SU-DHL-6 (cell line): ENCODE measurements around the gene CD93.

Source experiments
- H2AFZ ChIP-seq: fragments of 200-600 bp; sonication (generic); 2 replicates; pipeline ENCODE4 v1.6.1; 2014; ENCODE audit warnings: low read depth, mild to moderate bottlenecking, moderate library complexity, mixed read lengths, antibody characterized with exemption, low read length; ENCODE audit not compliant: severe bottlenecking
- H3F3A ChIP-seq: fragments of 200-600 bp; shearing (Covaris generic); 2 replicates; pipeline ENCODE4 v1.6.0; 2016; ENCODE audit warnings: antibody characterized with exemption, mild to moderate bottlenecking; ENCODE audit not compliant: insufficient read depth
- H3K27ac ChIP-seq: fragments of 200-600 bp; sonication (generic); 2 replicates; pipeline ENCODE4 v1.5.1; 2016; ENCODE audit warnings: low read depth, mild to moderate bottlenecking, low read length, moderate library complexity, mixed read lengths
- H3K27me3 ChIP-seq: fragments of 200-600 bp; sonication (generic), shearing (Covaris generic); 2 replicates; pipeline ENCODE4 v1.6.0; 2014; ENCODE audit warnings: mild to moderate bottlenecking, low read length
- H3K36me3 ChIP-seq: fragments of 200-600 bp; sonication (generic); 2 replicates; pipeline ENCODE4 v1.6.1; 2014; ENCODE audit warnings: mild to moderate bottlenecking, low read length, mixed read lengths
- H3K4me2 ChIP-seq: fragments of 300-600, 200-600 bp; shearing (Covaris generic), sonication (generic); 2 replicates; pipeline ENCODE4 v1.6.0; 2014; ENCODE audit warnings: low read length, low read depth, mild to moderate bottlenecking; ENCODE audit not compliant: poor library complexity, severe bottlenecking
- H3K4me3 ChIP-seq: fragments of 200-600 bp; sonication (generic); 2 replicates; pipeline ENCODE4 v1.5.1; 2014; ENCODE audit warnings: antibody characterized with exemption, low read length, mild to moderate bottlenecking, mixed read lengths; ENCODE audit not compliant: insufficient read depth, poor library complexity, severe bottlenecking
- H3K79me2 ChIP-seq: fragments of 200-600 bp; sonication (generic); 2 replicates; pipeline ENCODE4 v1.6.1; 2014; ENCODE audit warnings: mild to moderate bottlenecking, low read length, moderate library complexity; ENCODE audit not compliant: insufficient read depth
- H3K9ac ChIP-seq: fragments of 200-600 bp; sonication (generic); 2 replicates; pipeline ENCODE4 v1.7.0; 2014; ENCODE audit warnings: mild to moderate bottlenecking, low read length
- H3K9me2 ChIP-seq: fragments of 200-600 bp; sonication (generic); replicated peaks from 2 replicates; pipeline ENCODE4 v1.6.1; 2014; ENCODE audit warnings: low read length; ENCODE audit not compliant: insufficient read depth
- H3K9me3 ChIP-seq: fragments of 200-600 bp; sonication (generic); 2 replicates; pipeline ENCODE4 v1.6.1; 2014; ENCODE audit warnings: low read length, mixed read lengths; ENCODE audit not compliant: insufficient read depth
- H4K20me1 ChIP-seq: fragments of 200-600 bp; sonication (generic); 2 replicates; pipeline ENCODE4 v1.6.1; 2014; ENCODE audit warnings: low read depth, mild to moderate bottlenecking, antibody characterized with exemption, low read length, moderate library complexity, mixed read lengths
- EZH2phosphoT487 ChIP-seq: fragments of 200-600 bp; sonication (generic), shearing (Covaris generic); conservative IDR thresholded peaks from 2 replicates; pipeline ENCODE4 v1.6.1; 2018; ENCODE audit warnings: mild to moderate bottlenecking, antibody characterized with exemption, low read length, moderate library complexity, mixed read lengths
- TF ChIP-seq, protein P1 (sequence below): fragments of 200-600 bp; sonication (generic); IDR thresholded peaks from one replicate; pipeline ENCODE4 v1.5.1; 2017; ENCODE audit warnings: antibody characterized with exemption, mild to moderate bottlenecking, low read length, moderate library complexity; ENCODE audit not compliant: insufficient read depth, poor library complexity, severe bottlenecking

CD93 gene

DNA sequence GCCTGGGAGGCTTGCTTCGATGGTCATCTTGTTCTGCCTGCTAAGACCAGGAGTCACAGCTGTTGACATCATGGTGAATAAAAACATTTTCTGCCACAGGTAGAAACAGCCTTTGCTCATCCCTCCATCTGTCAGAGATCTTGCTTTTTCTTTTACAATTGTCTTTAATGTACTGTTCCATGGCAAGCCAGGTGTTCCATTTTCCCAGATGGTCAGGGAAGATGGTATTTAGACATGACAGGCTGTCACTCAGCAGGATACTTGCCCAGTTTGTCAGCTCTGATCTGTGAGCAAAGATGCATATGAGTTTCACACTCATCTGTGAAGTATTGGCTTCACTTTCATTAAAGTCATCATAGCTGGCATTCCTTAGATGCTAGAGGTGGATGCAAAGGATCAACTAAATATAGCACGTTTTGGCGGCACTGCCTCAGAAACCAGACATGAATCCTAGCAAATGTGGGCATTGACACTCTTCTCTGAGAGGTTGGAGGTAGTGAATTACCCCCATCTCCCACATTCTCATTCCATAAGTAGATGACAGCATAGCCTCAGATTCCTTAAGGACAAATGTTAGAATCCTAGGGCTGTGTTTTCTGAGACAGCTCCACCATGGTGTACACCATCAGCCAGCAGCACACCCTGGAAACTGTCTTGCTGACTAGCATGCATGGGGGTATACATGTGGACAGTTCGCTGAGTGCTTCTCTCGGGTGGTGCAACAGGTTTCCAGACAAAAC is 46.8 kb downstream of the CD93 start:
- Histone ChIP-seq H3K4me2 (no peak overlapping the region), H3K79me2 (no peaks in the 10 kb centered on the region), H3K27me3 (no peaks in the 10 kb centered on the region), H3K9me3 (no peaks in the 10 kb centered on the region), H3F3A (no peaks in the 10 kb centered on the region), H4K20me1 (no peaks in the 10 kb centered on the region), H3K9ac (no peak overlapping the region), H3K36me3 (no peaks in the 10 kb centered on the region), H2AFZ (no peak overlapping the region), H3K27ac (no peak overlapping the region), H3K4me3 (no peak overlapping the region), H3K9me2 (no peaks in the 10 kb centered on the region)
- TF ChIP-seq, protein P1, sequence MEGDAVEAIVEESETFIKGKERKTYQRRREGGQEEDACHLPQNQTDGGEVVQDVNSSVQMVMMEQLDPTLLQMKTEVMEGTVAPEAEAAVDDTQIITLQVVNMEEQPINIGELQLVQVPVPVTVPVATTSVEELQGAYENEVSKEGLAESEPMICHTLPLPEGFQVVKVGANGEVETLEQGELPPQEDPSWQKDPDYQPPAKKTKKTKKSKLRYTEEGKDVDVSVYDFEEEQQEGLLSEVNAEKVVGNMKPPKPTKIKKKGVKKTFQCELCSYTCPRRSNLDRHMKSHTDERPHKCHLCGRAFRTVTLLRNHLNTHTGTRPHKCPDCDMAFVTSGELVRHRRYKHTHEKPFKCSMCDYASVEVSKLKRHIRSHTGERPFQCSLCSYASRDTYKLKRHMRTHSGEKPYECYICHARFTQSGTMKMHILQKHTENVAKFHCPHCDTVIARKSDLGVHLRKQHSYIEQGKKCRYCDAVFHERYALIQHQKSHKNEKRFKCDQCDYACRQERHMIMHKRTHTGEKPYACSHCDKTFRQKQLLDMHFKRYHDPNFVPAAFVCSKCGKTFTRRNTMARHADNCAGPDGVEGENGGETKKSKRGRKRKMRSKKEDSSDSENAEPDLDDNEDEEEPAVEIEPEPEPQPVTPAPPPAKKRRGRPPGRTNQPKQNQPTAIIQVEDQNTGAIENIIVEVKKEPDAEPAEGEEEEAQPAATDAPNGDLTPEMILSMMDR = no peak
- no peak for TF ChIP-seq EZH2phosphoT487

DNA sequence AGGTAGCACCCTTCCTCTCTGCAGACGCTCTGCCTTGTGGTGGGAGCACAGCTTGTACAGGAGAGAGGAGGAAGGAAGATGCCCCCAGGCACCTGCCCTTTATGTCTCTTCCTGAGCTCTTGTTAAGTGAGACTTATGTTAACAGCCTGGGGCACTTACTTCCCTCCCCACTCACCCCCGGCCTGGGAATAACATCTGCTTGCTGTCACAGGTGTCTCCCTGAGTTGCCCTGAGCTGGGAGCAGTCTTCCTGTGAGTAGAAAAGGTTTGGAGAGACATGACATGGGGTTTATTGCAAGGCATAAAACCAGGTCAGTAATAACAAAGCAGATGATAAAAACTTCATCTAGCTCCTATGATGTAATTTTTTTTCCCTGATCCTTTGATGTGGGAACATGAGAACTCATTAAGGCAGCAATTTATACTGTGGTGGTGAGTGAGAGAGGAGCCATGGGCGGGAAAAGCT is 49.1 kb downstream of the CD93 start:
- TF ChIP-seq EZH2phosphoT487 = no peak
- TF ChIP-seq, protein P1 = no peak
- no peak overlapping the region for H3K4me3 ChIP-seq
- H3K4me2 ChIP-seq = no peak overlapping the region
- H2AFZ ChIP-seq = no peak overlapping the region
- H3K27me3 ChIP-seq = no peaks in the 10 kb centered on the region
- H4K20me1 ChIP-seq = no peaks in the 10 kb centered on the region
- H3K9ac ChIP-seq = no peak overlapping the region
- H3K36me3 ChIP-seq = no peaks in the 10 kb centered on the region
- no peaks in the 10 kb centered on the region for H3F3A ChIP-seq
- H3K27ac ChIP-seq = no peak overlapping the region
- H3K9me3 ChIP-seq = no peaks in the 10 kb centered on the region
- H3K79me2 ChIP-seq = no peaks in the 10 kb centered on the region
- H3K9me2 ChIP-seq = no peaks in the 10 kb centered on the region

DNA sequence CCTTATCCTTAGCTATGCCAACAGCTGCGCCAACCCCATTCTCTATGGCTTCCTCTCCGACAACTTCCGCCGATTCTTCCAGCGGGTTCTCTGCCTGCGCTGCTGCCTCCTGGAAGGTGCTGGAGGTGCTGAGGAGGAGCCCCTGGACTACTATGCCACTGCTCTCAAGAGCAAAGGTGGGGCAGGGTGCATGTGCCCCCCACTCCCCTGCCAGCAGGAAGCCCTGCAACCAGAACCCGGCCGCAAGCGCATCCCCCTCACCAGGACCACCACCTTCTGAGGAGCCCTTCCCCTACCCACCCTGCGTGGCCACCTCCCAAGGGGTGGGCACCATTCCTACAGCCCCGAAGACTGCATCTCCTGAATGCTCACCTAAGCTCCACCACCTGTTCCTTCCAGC is 49.8 kb downstream of the CD93 start:
- Histone ChIP-seq H3F3A (no peaks in the 10 kb centered on the region), H3K4me3 (no peak overlapping the region), H3K9me2 (no peaks in the 10 kb centered on the region), H3K9ac (no peak overlapping the region), H3K4me2 (no peak overlapping the region), H4K20me1 (no peaks in the 10 kb centered on the region), H3K27ac (no peak overlapping the region), H2AFZ (no peak overlapping the region), H3K36me3 (no peaks in the 10 kb centered on the region), H3K27me3 (no peaks in the 10 kb centered on the region), H3K79me2 (no peaks in the 10 kb centered on the region), H3K9me3 (no peaks in the 10 kb centered on the region)
- TF ChIP-seq, protein P1 = no peak
- TF ChIP-seq EZH2phosphoT487 = no peak
